ENCODE measurements around the gene ILK. TPM values are rescaled to one million over a fixed set of nuclear protein-coding genes. Genes with fewer than 3 reads are reported as not detected.

Gene ILK
- total RNA-seq, 2 donors from 2014 or later, result 91.8 to 142 TPM

DNA sequence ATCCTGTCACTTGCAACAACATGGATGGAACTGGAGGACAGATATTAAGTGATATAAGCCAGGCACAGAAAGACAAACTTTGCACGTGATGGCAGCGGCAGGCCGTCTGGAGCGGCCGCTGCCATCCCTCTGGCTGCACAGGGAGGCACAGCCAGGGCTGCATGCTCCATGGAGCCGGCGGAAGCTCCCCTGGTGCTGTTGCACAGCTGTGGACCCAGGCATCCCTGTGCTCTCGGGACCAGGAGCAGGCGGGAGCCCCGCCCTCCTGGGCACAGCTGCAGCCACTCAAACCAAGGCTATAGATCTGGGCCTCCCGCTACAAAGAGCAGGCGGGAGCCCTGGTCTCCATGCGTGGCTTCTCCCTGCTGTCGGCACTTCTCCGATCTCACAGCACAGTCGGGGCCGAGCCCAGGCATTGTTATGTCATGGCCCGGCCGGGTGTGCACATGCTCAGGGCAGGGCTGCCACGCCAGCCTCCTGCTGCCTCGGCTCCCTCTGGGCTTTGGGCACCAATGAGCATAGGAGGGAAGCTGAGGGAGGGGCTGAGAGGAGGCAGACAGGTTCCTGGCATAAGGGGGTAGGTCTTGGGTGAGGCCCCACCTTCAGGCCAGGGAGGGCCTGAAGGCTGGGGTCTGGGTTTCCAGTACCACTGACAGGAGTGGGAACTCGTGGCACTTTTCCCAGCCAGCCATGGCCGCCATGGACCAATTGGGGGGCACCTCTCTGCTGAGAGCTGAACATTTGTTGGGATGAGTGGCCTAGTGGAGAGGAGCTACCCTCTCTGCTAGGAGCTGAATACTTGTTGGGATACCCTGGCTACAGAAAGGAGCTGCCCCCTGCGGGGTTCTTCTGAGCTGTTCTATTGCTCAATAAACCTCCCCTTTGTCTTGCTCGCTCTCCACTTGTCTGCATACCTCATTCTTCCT lies 16.9 kb upstream of the ILK start:
- no peak overlapping the region for H3K4me3 Mint-ChIP-seq
- H3K4me1 Mint-ChIP-seq (ENCODE audit: low read depth in 2 of 2), result peaks cover 0 to 2% of the 10 kb centered on the region in 2 donors
- H3K27ac Mint-ChIP-seq, result no peak overlapping the region
- peaks cover 12% of the 10 kb centered on the region for H3K9me3 Mint-ChIP-seq
- peaks cover 33% of the 10 kb centered on the region for H3K36me3 Mint-ChIP-seq
- no peaks in the 10 kb centered on the region for H3K27me3 Mint-ChIP-seq
- DNase-seq (ENCODE audit: low spot score) (no peak), ATAC-seq (peak; percentile 36 to 53)

DNA sequence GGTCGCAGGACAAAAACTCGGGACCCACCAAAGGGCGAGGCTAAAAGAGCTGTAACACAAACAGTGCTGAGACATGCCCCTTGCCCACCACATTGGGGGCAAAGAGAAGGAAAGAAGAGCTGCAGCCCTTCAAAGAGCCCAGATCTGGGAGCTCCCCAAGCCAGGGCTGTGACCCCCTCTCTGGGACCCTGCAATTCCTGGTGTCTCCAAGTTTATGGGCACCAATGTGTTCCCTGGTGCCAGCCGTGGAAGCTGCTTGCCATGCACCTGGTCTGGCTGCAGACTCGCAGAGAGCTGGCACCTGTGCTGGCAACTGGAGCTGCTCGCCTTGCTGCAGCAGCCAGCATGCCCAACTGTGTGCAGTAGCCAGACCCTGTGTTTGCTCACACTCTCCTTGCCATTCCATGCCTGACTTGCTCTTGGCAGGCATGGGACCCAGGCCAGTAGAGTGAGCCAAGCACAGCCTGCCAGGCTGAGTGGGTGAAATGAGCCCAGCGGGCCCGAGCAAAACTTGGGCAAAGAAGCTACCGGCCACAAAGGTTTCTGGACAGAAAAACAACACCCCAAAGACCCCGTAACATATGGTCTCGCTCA lies 16.1 kb upstream of the ILK start:
- H3K4me3 Mint-ChIP-seq, result no peak overlapping the region
- H3K4me1 Mint-ChIP-seq (ENCODE audit: low read depth in 2 of 2), result peaks cover 0 to 2% of the 10 kb centered on the region in 2 donors
- peaks cover 12% of the 10 kb centered on the region for H3K9me3 Mint-ChIP-seq
- no peak overlapping the region for H3K27ac Mint-ChIP-seq
- H3K36me3 Mint-ChIP-seq, result peaks cover 28% of the 10 kb centered on the region
- DNase-seq (ENCODE audit: low spot score) (no peak), ATAC-seq (no peak)
- no peaks in the 10 kb centered on the region for H3K27me3 Mint-ChIP-seq

GRCh38 chr11:6588018-6588417 lies 15.6 kb upstream of the ILK start:
- H3K36me3 Mint-ChIP-seq, result peaks cover 24% of the 10 kb centered on the region
- H3K27ac Mint-ChIP-seq, result no peak overlapping the region
- H3K4me3 Mint-ChIP-seq, result no peak overlapping the region
- H3K27me3 Mint-ChIP-seq, result no peaks in the 10 kb centered on the region
- no peak for ATAC-seq
- peaks cover 10% of the 10 kb centered on the region for H3K9me3 Mint-ChIP-seq
- H3K4me1 Mint-ChIP-seq (ENCODE audit: low read depth in 2 of 2), result peaks cover 0 to 2% of the 10 kb centered on the region in 2 donors
- no peak for DNase-seq (ENCODE audit: low spot score)

GRCh38 chr11:6594142-6594768 lies 9.3 kb upstream of the ILK start:
- Mint-ChIP-seq H3K27ac (no peak overlapping the region), H3K4me3 (no peak overlapping the region), H3K27me3 (no peaks in the 10 kb centered on the region), H3K9me3 (no peaks in the 10 kb centered on the region), H3K4me1 (ENCODE audit: low read depth in 2 of 2) (peaks cover 14 to 27% of the 10 kb centered on the region in 2 donors), H3K36me3 (peaks cover 24% of the 10 kb centered on the region)
- DNase-seq (ENCODE audit: low spot score) (peak; percentile 13), ATAC-seq (no peak)

DNA sequence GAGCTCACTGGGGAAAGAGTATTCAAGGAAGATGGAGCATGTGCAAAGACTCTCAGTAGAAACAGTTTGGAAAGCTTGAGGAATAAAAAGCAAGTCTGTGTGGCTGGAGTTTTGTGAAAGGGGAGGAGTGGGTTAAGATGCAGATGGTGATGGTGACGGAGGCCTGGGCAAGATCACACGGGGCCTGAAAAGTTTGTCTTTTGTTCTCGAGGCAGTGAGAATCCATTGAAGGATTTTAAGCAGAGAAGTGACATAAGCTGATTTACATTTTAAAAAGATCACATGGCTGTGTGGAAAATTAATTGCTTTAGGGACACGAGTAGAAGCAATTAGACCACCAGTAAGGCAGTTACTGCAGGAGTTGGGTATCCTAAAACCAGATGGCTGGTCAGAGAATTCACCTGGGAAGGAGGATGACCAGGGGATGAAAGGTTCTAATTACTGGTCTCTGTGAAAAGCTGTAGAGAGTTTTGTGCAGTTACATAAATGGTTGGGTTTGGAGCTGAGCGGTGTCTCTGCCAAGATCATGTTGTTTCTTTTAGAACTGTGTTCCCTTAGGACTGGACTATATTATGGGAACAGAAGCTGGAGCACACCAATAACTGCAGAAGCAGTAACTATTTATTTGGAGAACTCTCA lies 7.2 kb upstream of the ILK start:
- Mint-ChIP-seq H3K4me1 (ENCODE audit: low read depth in 2 of 2) (peaks cover 14 to 33% of the 10 kb centered on the region in 2 donors), H3K27ac (peak overlapping the region in 1 of 2 donors; percentile 10), H3K9me3 (no peaks in the 10 kb centered on the region), H3K27me3 (no peaks in the 10 kb centered on the region), H3K4me3 (no peak overlapping the region), H3K36me3 (peaks cover 29% of the 10 kb centered on the region)
- DNase-seq (ENCODE audit: low spot score) (no peak), ATAC-seq (no peak)

GRCh38 chr11:6598555-6598954 lies 5.0 kb upstream of the ILK start:
- Mint-ChIP-seq H3K4me3 (no peak overlapping the region), H3K27ac (peak overlapping the region in 1 of 2 donors; percentile 17), H3K36me3 (peaks cover 32% of the 10 kb centered on the region), H3K4me1 (ENCODE audit: low read depth in 2 of 2) (peaks cover 14 to 41% of the 10 kb centered on the region in 2 donors), H3K9me3 (no peaks in the 10 kb centered on the region), H3K27me3 (no peaks in the 10 kb centered on the region)
- ATAC-seq (no peak), DNase-seq (ENCODE audit: low spot score) (no peak)

DNA sequence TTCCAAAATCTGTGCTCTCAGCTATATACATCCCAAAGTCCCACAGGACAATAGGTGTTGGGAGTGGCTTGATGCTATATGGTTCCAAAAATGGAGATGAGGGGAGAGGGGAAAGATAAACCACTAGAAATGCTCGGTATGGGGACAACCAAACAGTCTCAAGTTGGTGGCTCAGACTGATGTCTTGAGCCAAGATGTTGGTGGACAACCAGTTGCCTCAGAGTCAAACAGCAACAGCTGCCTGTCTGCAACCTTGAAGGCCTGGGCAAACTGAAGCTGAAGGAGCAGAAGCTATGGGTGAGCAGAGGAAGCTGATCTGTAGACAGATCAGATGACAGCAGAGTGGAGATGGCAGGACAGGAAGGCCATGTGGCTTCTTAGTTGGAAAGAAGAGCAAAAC lies 4.1 kb upstream of the ILK start:
- DNase-seq (ENCODE audit: low spot score) (peak; percentile 26), ATAC-seq (no peak)
- H3K27ac Mint-ChIP-seq, result no peak overlapping the region
- H3K9me3 Mint-ChIP-seq, result no peaks in the 10 kb centered on the region
- no peaks in the 10 kb centered on the region for H3K27me3 Mint-ChIP-seq
- peaks cover 10 to 37% of the 10 kb centered on the region in 2 donors for H3K4me1 Mint-ChIP-seq (ENCODE audit: low read depth in 2 of 2)
- H3K4me3 Mint-ChIP-seq, result no peak overlapping the region
- peaks cover 32% of the 10 kb centered on the region for H3K36me3 Mint-ChIP-seq

- H3K27me3 Mint-ChIP-seq, result no peaks in the 10 kb centered on the region
- ATAC-seq (no peak), DNase-seq (ENCODE audit: low spot score) (no peak)
- H3K27ac Mint-ChIP-seq, result no peak overlapping the region
- peaks cover 32% of the 10 kb centered on the region for H3K36me3 Mint-ChIP-seq
- H3K9me3 Mint-ChIP-seq, result no peaks in the 10 kb centered on the region
- peaks cover 8 to 36% of the 10 kb centered on the region in 2 donors for H3K4me1 Mint-ChIP-seq (ENCODE audit: low read depth in 2 of 2)
- H3K4me3 Mint-ChIP-seq, result no peak overlapping the region
Observed at GRCh38 chr11:6599881-6600390, 3.6 kb upstream of the ILK start.

GRCh38 chr11:6601041-6601461 lies 2.5 kb upstream of the ILK start:
- ATAC-seq (no peak), DNase-seq (ENCODE audit: low spot score) (peak; percentile 57)
- H3K36me3 Mint-ChIP-seq, result peaks cover 29% of the 10 kb centered on the region
- peaks cover 11 to 36% of the 10 kb centered on the region in 2 donors for H3K4me1 Mint-ChIP-seq (ENCODE audit: low read depth in 2 of 2)
- no peaks in the 10 kb centered on the region for H3K27me3 Mint-ChIP-seq
- H3K27ac Mint-ChIP-seq, result no peak overlapping the region
- H3K9me3 Mint-ChIP-seq, result no peaks in the 10 kb centered on the region
- no peak overlapping the region for H3K4me3 Mint-ChIP-seq

- DNase-seq (ENCODE audit: low spot score) (peak; percentile 22), ATAC-seq (no peak)
- no peak overlapping the region for H3K27ac Mint-ChIP-seq
- H3K4me3 Mint-ChIP-seq, result no peak overlapping the region
- H3K9me3 Mint-ChIP-seq, result no peaks in the 10 kb centered on the region
- H3K27me3 Mint-ChIP-seq, result no peaks in the 10 kb centered on the region
- H3K4me1 Mint-ChIP-seq (ENCODE audit: low read depth in 2 of 2), result peaks cover 20 to 37% of the 10 kb centered on the region in 2 donors
- H3K36me3 Mint-ChIP-seq, result peaks cover 25% of the 10 kb centered on the region
Observed at GRCh38 chr11:6602096-6602940, 1.3 kb upstream of the ILK start.

DNA sequence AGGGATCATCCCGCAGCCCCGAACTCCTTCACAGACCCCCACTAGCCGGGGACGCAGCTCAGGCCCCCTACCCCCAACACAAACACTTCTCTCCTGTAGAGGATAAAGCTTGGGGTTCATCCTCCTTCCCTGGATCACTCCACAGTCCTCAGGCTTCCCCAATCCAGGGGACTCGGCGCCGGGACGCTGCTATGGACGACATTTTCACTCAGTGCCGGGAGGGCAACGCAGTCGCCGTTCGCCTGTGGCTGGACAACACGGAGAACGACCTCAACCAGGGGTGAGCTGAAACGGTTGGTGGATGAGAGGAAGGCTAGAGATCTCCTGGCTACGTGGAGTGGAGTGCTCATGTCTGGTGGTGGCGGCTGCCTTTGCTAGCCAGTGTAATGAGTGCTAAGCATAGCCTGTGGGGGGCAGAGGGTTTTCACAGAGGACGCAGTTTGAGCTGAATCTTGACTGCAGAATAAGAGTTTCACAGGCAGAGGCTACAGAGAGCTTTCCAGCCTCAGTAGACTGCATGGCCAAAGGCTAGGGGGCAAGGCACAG lies 580 bp downstream of the ILK start:
- Mint-ChIP-seq H3K4me1 (ENCODE audit: low read depth in 2 of 2) (peaks cover 22 to 40% of the 10 kb centered on the region in 2 donors), H3K9me3 (no peaks in the 10 kb centered on the region), H3K4me3 (no peak overlapping the region), H3K27me3 (no peaks in the 10 kb centered on the region), H3K36me3 (peaks cover 13% of the 10 kb centered on the region), H3K27ac (no peak overlapping the region)
- peak; percentile 60 for DNase-seq (ENCODE audit: low spot score)
- ATAC-seq, result peak; percentile 3 to 51

DNA sequence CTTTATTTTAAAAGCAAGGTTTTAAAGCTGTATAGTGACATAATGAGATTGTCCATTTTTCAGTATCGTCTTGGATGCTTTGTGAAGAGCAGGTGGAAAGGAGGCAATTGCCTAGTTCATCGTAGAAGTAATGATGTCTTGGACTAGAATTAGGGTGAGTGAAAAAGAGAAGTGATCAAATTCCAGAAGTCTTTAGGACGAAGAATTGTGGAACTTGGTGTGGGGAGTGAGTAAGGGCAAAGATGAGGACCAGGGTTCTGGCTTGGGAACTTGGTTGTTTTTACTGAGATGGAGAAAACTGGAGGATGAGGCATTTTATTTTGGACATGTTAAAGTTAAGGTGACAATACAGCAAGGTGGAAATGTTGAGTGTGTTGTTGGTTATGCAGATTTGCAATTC lies 1.2 kb downstream of the ILK start:
- Mint-ChIP-seq H3K4me1 (ENCODE audit: low read depth in 2 of 2) (peaks cover 25 to 39% of the 10 kb centered on the region in 2 donors), H3K27ac (no peak overlapping the region), H3K27me3 (no peaks in the 10 kb centered on the region), H3K9me3 (no peaks in the 10 kb centered on the region), H3K4me3 (no peak overlapping the region), H3K36me3 (peaks cover 11% of the 10 kb centered on the region)
- ATAC-seq, result no peak
- DNase-seq (ENCODE audit: low spot score), result no peak
